HG03060 (cell line): ENCODE data around the gene PROZ.
"Not testable (repeated sequence)": the region's sequence is repeated elsewhere in the genome, so short reads cannot be mapped to it uniquely, and the experiment has no call there.

Experiments used
- ATAC-seq: cut with Tn5 transposase; IDR thresholded peaks from one replicate; pipeline ENCODE4 v1.9.1; 2021; ENCODE audit warnings: low read depth, moderate number of reproducible peaks; ENCODE audit not compliant: unreplicated experiment

Gene PROZ, protein sequence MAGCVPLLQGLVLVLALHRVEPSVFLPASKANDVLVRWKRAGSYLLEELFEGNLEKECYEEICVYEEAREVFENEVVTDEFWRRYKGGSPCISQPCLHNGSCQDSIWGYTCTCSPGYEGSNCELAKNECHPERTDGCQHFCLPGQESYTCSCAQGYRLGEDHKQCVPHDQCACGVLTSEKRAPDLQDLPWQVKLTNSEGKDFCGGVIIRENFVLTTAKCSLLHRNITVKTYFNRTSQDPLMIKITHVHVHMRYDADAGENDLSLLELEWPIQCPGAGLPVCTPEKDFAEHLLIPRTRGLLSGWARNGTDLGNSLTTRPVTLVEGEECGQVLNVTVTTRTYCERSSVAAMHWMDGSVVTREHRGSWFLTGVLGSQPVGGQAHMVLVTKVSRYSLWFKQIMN

DNA sequence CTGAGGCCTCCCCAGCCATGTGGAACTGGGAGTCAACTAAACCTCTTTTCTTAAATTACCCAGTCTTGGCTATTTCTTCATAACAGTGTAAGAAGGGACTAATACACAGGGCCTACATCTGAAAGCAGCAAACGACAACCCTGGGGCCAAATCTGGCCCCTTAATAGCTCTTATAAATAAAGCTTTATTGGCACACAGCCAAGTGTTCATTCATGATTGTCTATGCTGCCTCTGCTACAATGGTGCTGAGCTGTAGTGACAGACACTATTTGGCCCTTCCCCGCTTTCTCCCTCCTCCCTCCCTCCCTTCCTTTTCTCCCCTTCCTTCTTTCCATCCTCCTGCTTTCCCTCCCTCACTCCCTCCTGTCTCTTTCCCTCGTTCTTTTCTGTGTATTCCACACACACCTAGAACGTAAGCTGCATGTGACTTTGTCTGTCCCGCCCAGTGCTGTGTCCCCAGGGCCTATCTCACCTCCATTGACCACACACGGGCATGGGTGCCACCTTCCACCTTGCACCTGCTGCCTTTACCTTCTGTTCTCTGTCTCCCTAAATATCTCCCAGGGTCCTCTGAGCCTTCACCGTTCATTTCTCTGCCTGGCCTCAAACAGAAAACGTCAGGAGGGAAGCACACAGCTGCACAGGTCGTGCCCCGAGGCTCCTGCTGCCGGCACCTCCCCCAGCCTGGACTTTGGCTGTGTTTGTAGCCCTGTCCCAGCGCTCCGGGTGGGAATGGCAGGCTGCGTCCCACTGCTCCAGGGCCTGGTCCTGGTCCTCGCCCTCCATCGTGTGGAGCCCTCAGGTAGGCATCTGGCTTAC lies at the start of gene PROZ:
Gene PROZ (plus strand): TSS at position 720 of the 819 bp plus-strand sequence. CDS start 13 bp downstream, at position 733.
- ATAC-seq: no peak

GRCh38 chr13:113109151-113110047 lies 49.0 kb upstream of the PROZ start:
- no peak for ATAC-seq

GRCh38 chr13:113110048-113110851 lies 48.2 kb upstream of the PROZ start:
- no peak for ATAC-seq

- ATAC-seq: no peak
These were observed 47.6 kb upstream of the PROZ start for GRCh38 chr13:113110852-113111315.

- ATAC-seq: not testable (repeated sequence)
These were observed 46.6 kb upstream of the PROZ start for GRCh38 chr13:113111821-113112220.

- ATAC-seq: not testable (repeated sequence)
These were observed 46.0 kb upstream of the PROZ start for GRCh38 chr13:113112475-113112874.

- ATAC-seq: no peak
These were observed 45.3 kb upstream of the PROZ start for GRCh38 chr13:113112893-113113845.

- no peak for ATAC-seq
These were observed 44.6 kb upstream of the PROZ start for GRCh38 chr13:113113846-113114271.

GRCh38 chr13:113114511-113115362 lies 43.7 kb upstream of the PROZ start:
- no peak for ATAC-seq

GRCh38 chr13:113115363-113116205 lies 42.9 kb upstream of the PROZ start:
- no peak for ATAC-seq

DNA sequence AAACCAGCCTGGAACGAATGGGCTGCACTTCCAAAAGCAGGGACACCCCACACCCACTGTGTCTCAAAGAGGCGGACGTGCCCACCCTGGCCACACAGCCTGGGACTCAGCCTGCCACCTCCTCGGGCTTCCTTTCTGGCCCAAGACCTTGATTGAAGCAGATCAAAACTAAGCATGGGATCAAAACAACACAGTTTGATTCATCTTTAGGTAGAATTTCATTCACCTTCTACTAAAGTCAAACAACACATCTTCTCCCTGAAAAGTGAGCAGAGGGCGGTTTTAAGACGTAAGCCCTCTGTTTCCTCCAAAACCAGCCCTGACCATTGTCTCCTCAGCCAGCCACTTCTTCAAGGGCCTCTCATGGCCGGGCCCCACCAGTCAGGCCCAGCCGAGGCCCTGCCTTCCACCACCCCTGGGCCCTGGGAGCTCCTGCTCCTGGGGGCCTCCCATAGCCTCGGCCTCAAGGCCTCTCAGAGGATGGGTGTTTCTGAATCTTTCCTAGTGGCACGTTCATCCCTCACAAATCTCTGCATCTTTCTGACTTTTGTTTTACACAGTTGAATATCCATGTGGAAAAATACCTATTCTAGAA lies 42.1 kb upstream of the PROZ start:
- no peak for ATAC-seq

- no peak for ATAC-seq
These were observed 41.6 kb upstream of the PROZ start for GRCh38 chr13:113116871-113117271.

GRCh38 chr13:113117335-113117872 lies 41.0 kb upstream of the PROZ start:
- no peak for ATAC-seq

DNA sequence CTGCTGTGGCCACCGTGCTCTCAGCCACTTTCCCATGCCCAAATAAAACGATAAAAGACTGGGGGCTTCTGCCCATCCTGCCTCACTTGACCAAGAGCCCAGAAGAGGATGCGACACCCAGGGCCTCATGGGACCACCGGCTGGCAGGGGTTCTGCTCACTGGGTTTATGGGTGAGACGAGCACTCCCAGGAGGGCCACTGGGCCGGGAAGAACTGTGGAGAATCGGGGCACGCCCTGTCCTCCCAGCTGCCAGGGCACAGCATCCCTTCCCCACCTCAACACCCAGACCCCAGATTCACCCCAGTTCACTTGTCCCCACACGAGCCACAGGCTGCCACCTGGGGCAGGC lies 40.6 kb upstream of the PROZ start:
- no peak for ATAC-seq

- no peak for ATAC-seq
These were observed 40.0 kb upstream of the PROZ start for GRCh38 chr13:113118261-113119021.
